ENCODE data around the gene MAGI2.

- TF ChIP-seq CTCF (IDR thresholded peaks at IDR 0.05) (no peak), EP300 (IDR thresholded peaks at IDR 0.05) (no peak), POLR2A (IDR thresholded peaks at IDR 0.05) (no peak), POLR2AphosphoS5 (IDR thresholded peaks at IDR 0.05) (no peak)
These were observed 1282.1 kb downstream of the MAGI2 start for GRCh38 chr7:78171398-78171797.
